NCI-H82 (cell line): ENCODE results near the gene AMIGO1.
"Not testable (repeated sequence)": the region's sequence is repeated elsewhere in the genome, so short reads cannot be mapped to it uniquely, and the experiment has no call there.

Experiments used
- DNase-seq: peaks from one replicate; lab custom pipeline; 2025; lab: John Stamatoyannopoulos, UW

AMIGO1 gene

DNA sequence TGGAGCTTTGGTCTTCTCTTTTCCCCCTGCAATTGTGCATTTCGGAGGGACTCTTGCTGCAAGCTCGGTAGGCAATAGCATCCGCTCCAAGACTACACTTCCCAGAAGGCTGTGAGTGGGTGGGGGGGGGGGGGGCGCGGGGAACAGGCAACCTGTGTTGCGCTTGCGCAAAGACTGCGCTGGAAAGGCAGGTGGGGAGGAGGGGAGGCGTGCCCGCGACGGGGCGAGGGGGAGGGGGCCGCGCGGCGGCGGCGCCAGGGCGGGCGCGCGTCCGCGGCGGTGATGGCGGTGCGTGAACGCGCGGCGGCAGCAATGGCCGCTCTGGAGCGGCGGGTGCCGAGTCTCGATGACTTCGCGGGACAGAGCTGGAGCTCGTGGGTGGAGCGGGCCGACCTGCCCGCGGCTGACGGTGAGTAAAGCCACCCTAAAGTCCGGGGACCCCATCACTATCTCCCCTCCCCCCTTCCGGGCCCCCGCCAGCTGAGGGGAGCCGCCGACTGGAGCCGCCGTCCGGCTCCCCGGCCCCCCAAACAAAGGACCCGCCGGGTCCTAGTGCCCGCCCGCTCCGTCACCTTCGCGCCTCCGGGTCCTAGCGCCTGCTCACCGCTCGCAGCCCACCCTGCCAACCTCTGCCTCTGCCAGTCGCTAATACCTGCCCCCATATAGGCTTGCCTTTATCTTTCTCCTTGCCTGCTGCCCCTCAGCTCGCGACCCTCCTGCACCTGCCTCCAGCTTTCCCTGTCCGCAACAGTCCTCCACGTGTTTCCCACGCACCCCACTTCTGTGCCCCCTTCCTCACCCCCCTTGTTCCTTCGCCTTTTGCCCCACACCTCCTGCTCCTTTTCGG is 25.6 kb downstream of the AMIGO1 start, which contains the start of gene ATXN7L2:
TSS of gene ATXN7L2 (plus strand) at position 234 of the 847 bp plus-strand sequence. CDS start at position 283, 49 bp downstream.
- DNase-seq: peak; percentile 95

DNA sequence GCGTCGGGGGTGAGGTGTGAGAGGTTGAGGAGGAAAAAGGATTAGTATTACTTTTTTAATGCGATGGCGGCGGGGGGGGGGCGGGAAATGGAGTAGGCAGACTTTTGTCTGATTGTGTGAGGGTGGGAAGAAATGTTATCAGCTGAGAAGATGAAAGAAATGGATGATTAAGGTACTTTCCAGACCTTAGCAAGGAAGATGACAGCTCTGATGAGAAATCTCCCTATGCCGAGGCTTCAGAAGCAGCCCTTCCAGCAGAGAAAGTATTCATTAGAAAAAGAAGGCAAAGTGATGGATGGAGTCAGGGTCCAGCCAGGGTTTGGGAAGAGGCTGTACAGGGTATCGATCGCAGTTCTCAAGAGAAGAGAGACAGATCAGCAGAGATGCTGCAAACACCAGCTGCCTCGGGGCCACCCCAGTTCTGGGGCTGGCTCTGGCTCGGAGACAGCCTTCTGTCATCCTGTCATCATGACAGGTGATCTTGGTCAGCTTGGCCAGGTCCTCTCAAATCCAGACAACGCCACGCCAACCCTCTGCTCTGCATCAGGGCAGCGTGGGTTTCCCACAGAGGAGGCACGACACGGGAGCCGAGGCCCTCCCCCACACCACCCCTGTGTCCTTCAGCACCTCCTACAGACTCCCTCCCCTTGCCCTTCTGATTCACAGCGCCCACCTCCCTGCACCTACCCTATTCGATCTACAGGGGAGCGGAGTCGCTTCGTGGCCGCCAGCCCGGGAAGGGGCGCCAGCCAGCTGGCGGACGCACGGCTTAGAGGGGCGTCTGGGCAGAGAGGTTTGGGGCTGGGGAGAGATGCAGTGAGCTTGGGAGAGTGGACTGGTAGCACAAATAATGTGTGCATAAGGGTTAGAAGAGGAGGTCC is 26.5 kb downstream of the AMIGO1 start:
- DNase-seq: peak; percentile 91

DNA sequence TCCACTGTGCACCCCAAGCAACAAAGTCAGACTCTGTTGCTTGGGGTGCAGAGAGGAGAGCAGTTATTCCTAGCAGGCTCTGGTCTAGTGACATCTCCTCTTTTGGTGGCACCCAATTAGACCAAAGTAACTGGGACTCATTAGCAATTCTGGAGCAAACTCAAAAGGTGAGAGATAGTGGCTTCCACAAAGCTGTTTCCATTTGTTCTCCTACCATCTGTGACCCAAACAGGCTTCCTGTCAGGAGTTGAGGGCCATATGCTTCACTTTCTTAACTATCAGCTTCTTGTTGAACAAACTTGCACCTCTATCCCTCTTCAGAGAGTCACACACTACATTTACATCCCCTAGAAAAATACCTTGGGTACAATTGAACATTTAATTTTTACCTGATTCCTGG is 27.3 kb downstream of the AMIGO1 start:
- peak; percentile 24 for DNase-seq

DNA sequence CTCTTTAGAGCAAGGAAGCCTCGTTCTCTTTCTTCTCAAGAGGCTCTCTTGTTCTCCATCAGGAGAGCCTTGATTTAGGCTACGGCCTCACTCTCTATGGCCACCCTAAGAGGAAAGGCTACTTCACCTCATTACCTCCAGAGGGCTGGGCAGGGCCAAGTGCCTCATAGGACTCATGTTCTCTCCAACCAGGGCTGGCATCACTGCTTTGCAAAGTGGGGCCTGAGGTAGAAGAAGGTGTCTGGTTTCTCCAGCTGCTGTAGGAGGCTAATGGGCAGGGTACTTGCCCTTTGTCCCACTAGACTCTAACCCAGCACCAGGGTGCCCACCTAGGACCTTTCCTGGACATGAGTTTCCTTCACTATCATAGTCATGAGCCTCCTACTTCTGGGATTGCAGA is 27.9 kb downstream of the AMIGO1 start:
- DNase-seq: no peak

DNA sequence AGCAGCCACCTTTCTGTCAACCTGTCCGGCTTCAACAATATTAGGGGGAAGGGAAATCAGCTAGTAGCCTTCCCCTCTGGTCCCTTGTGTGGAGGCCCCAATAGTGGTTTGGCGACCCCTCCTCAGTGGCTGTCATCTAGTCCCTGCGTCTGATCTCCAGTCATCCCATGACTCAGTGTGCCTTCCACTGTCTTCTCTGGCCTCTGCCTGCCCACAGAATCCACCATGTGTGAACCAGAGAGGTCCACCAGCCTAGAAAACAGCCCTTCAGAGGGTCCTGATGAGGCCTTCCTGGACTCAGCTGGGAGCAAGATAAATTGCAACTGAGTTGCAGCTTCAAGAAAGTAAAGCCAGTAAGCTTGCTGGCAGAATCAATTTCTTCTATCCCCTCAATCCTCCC is 29.6 kb downstream of the AMIGO1 start:
- no peak for DNase-seq

DNA sequence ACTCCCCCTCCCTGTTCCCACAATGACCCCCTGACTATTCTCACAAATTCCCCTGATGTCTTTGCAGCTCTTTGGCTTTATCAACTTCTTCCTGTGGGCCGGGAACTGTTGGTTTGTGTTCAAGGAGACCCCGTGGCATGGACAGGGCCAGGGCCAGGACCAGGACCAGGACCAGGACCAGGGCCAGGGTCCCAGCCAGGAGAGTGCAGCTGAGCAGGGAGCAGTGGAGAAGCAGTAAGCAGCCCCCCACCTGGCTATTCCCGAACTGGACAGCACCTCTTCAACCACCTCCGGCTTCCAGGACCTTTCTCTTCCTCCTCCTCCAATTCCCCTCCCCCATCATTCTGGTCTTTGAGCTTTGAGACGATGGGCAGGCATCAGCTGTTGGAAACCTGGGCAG is 30.2 kb downstream of the AMIGO1 start:
- no peak for DNase-seq

DNA sequence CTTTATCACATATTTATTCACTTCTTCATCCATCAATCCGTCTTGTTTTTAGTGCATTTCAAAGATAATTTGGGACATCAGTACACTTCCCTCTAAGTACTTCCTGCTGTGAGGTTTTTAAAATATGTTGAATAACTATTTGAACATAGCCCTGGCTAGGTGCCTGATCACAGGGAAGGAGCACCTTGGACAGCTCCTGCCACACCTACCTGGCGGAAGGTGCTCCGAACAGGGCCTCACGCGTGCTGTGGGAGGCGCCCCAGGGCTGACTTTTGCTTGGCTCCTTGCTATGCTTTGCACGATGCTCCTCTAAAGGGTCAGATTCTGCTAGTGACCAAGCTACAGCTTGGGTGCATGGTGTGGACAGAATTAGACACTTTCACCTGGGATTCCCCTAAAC is 30.7 kb downstream of the AMIGO1 start:
- DNase-seq: no peak

DNA sequence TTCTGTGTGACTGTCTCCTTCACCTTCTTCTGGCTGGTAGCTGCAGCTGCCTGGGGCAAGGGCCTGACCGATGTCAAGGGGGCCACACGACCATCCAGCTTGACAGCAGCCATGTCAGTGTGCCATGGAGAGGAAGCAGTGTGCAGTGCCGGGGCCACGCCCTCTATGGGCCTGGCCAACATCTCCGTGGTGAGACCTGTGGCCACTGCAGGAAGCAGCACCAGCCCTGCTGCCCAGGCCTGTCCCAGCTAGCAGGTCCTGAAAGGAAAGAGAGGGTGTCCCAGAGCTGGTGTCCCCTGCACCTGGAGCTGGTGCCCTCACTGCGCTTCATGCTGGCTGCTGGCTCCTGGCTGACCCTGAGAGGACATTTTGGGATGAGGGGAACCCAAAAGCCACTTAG is 31.7 kb downstream of the AMIGO1 start:
- DNase-seq: no peak

DNA sequence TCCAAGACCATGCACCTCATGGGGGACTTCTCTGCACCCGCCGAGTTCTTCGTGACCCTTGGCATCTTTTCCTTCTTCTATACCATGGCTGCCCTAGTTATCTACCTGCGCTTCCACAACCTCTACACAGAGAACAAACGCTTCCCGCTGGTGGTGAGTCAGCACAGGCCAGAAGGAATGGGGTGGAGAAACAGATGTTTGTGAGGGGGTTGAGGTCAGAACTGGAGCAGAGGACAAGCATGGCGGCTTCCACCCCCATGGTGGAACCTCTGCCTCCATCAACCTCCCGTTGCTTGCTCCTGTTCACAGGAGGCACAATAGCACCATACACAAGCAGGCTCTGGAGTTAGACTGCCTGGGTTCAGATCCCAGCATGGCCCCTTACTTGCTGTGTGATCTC is 32.7 kb downstream of the AMIGO1 start:
- no peak for DNase-seq

DNA sequence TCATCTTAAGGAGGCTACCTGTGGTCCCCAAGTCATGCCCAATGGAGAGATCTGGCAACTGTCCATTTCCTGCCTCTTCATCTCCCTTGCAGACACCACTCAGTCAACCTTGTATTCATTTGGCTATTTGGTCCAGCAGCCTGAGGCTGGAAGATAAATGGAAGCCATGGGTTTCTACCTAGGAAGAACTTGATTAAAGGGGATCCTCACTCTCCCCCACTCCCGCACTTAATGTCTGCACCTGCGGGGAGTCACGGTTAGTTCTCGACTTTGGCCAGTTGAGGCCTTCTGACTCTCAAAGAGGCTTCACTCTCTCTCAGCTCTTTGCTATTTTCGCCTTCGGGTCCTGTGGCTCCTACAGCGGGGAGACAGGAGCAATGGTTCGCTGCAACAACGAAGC is 34.3 kb downstream of the AMIGO1 start:
- DNase-seq: no peak

DNA sequence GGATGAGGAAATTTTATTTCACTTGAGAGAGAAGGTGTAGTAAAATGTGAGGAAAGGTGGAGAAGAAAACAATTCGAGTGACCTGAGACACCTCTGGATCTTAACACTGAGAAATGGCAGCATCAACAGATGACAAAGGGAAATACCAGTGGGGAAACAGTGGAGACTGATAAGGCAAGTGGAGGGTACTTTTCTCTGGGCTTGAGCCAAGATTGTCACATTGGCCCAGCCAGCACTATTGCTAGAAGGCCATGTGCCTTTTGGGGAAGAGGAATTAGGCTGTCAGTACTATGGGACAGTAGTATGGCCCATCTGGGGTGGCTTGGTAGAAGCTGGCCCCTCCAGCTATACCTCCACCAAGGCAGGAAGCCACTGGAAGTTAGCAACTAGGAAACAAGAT is 34.8 kb downstream of the AMIGO1 start:
- DNase-seq: no peak

DNA sequence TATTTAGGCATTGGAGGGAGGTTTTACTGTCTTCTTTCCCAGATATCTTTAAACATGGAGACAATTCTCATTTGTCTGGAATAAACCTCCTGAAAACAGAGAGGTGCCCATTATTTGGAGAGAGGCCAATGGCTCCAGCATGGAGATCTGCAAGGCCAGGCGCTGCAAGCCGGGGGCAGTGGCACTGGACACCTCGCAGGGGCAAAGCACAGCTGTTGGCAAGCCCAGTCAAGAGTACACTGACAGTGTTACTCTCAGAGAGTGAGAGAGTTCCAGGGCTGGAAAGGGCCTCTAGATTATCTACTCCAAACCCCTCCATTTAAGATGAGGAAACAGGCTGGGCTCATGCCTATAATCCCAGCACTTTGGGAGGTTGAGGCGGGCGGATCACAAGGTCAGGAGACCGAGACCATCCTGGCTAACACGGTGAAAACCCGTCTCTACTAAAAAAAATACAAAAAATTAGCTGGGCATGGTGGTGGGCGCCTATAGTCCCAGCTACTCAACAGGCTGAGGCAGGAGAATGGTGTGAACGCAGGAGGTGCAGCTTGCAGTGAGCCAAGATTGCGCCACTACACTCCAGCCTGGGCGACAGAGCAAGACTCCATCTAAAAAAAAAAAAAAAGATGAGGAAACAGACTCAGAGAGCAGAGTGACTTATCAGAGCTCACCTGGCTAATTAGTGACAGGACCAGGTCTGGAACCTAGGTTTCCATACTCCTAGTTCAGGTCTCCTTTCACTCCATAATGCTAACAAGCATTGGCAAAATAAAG is 36.1 kb downstream of the AMIGO1 start:
- not testable (repeated sequence) for DNase-seq

DNA sequence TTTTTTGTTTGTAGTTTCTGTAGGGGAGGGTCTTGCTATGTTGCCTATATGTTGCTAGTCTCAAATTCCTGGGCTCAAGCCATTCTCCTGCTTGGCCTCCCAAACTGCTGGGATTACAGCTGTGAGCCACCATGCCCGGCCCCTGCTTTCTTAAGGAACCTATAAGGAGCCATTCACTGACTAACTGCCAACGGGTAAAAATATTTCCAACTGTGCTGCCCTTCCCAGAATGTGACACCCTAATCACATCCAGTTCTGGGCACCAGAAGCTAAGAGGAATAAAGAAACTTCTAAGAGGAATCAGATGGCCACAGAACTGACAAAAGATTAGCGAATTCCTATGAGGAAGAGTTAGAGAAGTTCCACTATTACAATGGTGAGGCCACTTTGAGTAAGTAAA is 36.7 kb downstream of the AMIGO1 start:
- no peak for DNase-seq

DNA sequence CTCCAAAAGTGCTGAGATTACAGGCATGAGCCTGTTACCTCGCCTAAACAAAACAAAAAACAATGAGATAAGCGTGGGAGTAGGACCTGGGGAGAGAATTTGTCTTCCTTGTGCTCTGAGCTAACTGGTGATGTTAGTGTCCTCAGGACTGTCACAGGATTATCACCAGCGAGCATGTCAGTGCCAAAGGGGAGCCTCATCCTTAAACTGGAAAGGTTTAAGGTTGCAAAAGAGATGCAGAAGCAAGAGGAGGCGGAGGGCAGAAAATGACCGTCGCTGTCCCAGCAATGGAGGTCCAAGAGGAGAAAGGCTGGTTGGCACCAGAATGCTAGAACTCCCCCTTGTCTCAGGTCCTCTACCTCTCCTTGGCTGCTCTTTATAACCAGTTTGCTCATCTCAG is 39.3 kb downstream of the AMIGO1 start:
- no peak for DNase-seq

DNA sequence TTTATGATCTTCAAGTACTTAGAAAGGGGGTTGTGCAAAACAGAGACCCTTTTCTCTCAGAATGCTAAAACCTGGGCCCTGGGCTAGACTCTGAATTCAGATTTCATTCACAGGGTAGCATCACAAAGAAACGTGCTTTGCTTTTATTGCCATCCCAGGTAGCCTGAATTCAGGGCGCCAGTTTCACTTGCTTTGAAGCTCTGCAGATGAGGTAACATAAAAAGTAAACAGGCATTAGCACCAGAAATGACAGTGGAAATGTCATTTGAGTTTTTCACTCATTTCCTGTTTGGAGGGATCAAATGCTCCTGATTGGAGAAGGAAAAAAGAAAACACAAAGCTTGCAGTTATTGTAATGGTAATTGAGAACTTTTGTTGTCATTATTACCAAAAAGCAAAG is 40.6 kb downstream of the AMIGO1 start:
- DNase-seq: no peak

DNA sequence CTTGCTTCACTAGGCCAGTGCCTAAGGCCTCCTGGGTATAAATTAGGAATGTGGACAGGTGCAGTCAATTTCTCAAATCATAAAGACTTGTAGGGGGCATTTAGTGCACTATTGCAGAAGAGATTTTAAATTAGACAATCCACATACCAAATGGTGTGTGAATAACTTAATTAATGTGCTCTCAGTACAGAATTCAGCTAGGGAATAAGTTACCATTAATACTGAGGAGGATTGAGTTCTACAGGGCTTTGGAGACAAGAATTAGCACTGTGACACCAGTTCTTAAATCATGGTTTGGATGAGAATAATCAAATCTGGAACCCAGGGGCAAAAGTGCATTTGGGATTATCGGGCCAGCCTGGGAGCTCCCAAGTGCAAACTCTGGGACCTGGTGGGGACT is 41.5 kb downstream of the AMIGO1 start:
- DNase-seq: no peak

DNA sequence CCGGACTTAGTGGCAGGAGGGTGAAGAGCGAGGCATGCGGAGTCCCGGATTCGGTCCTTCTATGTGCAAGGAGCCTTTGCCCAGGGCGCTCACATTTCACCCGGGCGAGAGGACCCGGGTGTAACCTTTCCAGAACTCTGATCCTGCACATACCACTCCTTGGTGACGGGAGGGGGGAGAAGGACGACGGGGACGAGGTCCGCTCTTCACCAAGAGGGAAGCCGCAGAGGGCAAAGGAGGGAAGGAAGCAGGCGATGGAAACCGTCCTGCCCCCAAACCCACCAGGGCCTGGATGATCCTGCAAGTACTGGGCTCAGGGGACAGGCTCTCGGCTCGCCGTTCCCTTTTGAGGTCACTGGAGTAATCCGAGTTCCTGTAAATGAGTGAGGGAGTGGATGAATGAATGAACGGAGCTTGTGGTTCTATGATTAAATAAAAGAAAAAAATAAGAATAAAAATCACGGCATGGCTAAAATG is 42.2 kb downstream of the AMIGO1 start:
- DNase-seq: no peak

DNA sequence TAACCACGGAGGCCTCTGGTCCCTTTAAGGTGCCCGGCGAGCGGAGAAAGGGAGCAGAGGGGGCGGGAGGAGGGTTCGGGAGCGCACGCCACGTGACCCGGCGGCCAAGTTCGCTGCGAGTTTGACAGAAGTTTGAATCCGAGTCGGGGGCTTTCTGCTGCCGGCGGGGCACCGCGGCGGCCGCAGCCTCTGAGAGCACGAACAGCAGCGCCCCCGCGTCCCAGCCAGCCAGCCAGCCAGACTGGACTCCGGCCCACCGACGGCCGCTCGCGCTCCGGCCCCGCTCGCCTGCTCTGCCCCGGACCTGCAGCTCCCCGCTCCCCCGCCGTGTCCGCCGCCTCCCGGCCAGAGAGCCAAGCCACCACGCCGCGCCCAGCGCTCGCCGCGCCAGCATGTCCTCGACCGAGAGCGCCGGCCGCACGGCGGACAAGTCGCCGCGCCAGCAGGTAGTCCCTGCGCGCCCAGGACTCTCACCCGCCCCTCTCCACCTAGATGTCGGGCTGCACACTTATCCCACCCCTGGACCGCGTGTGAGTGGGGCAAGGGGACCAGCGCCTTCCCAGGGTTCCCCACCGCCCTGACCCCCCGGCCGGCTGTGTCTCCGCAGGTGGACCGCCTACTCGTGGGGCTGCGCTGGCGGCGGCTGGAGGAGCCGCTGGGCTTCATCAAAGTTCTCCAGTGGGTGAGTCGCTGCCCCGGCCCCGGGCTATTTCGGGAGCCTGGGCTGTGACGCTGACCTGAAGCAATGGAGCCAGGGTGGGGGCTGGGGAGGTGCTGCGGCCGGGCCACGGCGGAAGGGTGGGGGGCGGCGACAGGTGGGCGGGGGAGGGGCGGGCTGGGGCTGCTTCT is 42.9 kb downstream of the AMIGO1 start, which contains the start of gene SYPL2:
TSS of gene SYPL2 (plus strand) at position 95 of the 849 bp plus-strand sequence. CDS start at position 393, 298 bp downstream.
- peak; percentile 36 for DNase-seq

DNA sequence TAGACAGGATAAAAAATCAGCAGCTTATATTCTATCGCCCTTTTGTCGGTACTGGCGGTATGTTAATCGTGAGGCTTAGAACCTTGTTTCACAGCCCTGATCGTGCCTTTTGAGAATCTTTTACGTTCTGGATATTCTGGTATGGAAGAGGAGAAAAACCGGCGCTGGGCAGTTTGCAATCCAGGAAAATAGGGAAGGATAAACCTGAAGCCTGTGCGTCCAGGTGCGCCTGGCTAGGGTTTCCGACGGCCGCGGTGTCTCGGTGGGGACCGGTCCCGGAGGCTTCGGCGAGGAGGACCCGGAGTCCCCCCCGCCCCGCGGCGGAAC is 43.4 kb downstream of the AMIGO1 start:
- no peak for DNase-seq

DNA sequence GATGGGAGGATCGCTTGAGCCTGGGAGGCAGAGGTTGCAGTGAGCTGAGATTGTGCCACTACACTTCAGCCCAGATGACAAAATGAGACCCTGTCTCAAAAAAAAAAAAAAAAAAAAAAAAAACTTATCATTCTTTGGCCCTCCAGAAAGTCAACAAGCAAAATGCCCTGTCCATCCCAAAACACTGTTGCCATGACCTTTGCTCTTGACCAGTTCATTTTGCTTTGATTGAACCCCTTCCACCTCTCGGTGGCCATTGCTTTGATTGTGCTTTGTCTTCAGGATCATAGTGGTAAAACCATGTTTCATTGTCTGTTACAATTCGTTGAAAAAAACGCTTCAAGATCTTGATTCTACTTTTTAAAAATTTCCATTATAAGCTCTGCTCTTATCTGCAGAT is 51.7 kb downstream of the AMIGO1 start:
- DNase-seq: no peak

DNA sequence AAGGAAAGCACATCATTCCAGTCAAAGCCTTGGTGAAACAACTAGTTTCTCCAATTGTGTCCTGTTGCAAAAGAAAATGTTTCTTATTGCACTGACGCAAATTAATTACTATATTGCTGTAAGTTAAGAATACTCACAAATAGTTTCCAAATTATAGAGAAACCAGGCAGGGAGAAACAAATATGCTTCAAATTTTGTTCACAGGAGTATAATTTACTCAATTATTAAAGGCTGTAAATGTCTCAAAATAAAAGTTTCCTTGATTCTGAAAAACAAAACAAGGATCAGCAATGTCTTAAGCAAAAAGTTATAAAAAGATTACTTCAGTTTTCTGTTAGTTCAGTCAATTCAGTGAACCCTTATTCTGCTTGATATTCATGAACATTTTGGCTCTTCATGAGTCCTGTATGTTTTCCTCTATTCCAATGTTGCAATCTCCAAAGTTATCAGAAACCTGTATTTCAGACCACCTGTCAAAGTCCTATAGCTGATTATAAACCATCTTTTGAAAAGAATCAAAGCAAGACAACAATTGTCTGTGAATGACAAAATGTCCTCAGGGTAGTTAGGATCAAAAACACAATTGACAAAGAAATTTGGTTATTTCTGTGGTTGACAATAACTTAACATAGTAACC is 54.9 kb downstream of the AMIGO1 start:
- DNase-seq: no peak
